Measurements from ENCODE around the gene SLC6A20. TPM values are rescaled to one million over a fixed set of nuclear protein-coding genes. Genes with fewer than 3 reads are reported as not detected.

SLC6A20 gene
- total and polyA plus RNA-seq, 2 of the 13 experiments (the other 11 are each of a cell fraction or from before 2014, with no cell fraction given) = not detected

DNA sequence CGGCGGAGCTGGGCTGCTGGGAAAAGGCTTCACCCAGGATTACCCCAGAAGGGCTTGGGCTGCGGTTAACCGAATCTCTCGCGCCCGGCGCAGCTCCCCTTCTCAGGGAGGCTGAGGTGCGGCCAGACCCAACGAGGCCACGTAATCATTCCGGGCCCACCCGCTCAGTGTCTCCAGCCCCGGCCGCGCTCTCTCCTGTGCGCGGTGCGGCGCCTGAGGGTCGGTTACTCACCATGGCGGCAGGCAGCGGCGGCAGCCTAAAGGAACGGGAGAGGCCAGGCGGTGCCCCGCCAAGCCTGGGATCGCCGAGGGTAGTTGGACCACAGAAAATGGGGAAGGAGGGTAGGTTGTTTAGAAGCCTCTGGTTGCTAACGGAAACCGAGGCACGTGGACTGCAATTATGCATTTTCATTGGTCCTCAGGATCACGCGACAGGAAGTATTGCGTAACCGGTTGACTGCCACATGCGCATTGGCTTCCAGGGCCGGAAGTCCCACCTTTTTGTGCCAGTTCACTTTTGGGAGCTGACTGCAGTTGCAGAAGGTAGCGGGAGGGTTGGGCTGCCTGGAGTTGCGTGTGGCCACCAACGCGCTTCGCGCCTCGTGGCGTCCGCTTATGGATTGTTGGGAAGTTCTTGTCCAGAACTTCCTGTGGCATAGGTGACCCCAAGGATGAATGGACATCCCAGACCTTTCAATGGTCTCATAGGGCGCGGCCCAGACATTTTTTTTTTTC is 45.6 kb upstream of the SLC6A20 start, which contains the start of gene LZTFL1 (continued):
- TF ChIP-seq, protein P1, sequence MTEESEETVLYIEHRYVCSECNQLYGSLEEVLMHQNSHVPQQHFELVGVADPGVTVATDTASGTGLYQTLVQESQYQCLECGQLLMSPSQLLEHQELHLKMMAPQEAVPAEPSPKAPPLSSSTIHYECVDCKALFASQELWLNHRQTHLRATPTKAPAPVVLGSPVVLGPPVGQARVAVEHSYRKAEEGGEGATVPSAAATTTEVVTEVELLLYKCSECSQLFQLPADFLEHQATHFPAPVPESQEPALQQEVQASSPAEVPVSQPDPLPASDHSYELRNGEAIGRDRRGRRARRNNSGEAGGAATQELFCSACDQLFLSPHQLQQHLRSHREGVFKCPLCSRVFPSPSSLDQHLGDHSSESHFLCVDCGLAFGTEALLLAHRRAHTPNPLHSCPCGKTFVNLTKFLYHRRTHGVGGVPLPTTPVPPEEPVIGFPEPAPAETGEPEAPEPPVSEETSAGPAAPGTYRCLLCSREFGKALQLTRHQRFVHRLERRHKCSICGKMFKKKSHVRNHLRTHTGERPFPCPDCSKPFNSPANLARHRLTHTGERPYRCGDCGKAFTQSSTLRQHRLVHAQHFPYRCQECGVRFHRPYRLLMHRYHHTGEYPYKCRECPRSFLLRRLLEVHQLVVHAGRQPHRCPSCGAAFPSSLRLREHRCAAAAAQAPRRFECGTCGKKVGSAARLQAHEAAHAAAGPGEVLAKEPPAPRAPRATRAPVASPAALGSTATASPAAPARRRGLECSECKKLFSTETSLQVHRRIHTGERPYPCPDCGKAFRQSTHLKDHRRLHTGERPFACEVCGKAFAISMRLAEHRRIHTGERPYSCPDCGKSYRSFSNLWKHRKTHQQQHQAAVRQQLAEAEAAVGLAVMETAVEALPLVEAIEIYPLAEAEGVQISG (CRISPR knock-in tag; IDR thresholded peaks at IDR 0.05) = peak; percentile 86
- peak; percentile 55; the same call in 1 of the 2 replicates for TF ChIP-seq IRF2 (CRISPR knock-in tag; IDR thresholded peaks at IDR 0.05)
- TF ChIP-seq, protein P2, sequence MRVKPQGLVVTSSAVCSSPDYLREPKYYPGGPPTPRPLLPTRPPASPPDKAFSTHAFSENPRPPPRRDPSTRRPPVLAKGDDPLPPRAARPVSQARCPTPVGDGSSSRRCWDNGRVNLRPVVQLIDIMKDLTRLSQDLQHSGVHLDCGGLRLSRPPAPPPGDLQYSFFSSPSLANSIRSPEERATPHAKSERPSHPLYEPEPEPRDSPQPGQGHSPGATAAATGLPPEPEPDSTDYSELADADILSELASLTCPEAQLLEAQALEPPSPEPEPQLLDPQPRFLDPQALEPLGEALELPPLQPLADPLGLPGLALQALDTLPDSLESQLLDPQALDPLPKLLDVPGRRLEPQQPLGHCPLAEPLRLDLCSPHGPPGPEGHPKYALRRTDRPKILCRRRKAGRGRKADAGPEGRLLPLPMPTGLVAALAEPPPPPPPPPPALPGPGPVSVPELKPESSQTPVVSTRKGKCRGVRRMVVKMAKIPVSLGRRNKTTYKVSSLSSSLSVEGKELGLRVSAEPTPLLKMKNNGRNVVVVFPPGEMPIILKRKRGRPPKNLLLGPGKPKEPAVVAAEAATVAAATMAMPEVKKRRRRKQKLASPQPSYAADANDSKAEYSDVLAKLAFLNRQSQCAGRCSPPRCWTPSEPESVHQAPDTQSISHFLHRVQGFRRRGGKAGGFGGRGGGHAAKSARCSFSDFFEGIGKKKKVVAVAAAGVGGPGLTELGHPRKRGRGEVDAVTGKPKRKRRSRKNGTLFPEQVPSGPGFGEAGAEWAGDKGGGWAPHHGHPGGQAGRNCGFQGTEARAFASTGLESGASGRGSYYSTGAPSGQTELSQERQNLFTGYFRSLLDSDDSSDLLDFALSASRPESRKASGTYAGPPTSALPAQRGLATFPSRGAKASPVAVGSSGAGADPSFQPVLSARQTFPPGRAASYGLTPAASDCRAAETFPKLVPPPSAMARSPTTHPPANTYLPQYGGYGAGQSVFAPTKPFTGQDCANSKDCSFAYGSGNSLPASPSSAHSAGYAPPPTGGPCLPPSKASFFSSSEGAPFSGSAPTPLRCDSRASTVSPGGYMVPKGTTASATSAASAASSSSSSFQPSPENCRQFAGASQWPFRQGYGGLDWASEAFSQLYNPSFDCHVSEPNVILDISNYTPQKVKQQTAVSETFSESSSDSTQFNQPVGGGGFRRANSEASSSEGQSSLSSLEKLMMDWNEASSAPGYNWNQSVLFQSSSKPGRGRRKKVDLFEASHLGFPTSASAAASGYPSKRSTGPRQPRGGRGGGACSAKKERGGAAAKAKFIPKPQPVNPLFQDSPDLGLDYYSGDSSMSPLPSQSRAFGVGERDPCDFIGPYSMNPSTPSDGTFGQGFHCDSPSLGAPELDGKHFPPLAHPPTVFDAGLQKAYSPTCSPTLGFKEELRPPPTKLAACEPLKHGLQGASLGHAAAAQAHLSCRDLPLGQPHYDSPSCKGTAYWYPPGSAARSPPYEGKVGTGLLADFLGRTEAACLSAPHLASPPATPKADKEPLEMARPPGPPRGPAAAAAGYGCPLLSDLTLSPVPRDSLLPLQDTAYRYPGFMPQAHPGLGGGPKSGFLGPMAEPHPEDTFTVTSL (CRISPR knock-in tag; IDR thresholded peaks at IDR 0.05; ENCODE audit: borderline replicate concordance) = peak; percentile 32; the same call in 1 of the 2 replicates
- TF ChIP-seq ZSCAN31 (CRISPR knock-in tag; IDR thresholded peaks at IDR 0.05; ENCODE audit: low read depth) = 0 out of 2 replicates have a peak, but pooled peaks have one; percentile 76
- TF ChIP-seq ZNF251 (CRISPR knock-in tag; IDR thresholded peaks at IDR 0.05) = no peak
- TF ChIP-seq, protein P3, sequence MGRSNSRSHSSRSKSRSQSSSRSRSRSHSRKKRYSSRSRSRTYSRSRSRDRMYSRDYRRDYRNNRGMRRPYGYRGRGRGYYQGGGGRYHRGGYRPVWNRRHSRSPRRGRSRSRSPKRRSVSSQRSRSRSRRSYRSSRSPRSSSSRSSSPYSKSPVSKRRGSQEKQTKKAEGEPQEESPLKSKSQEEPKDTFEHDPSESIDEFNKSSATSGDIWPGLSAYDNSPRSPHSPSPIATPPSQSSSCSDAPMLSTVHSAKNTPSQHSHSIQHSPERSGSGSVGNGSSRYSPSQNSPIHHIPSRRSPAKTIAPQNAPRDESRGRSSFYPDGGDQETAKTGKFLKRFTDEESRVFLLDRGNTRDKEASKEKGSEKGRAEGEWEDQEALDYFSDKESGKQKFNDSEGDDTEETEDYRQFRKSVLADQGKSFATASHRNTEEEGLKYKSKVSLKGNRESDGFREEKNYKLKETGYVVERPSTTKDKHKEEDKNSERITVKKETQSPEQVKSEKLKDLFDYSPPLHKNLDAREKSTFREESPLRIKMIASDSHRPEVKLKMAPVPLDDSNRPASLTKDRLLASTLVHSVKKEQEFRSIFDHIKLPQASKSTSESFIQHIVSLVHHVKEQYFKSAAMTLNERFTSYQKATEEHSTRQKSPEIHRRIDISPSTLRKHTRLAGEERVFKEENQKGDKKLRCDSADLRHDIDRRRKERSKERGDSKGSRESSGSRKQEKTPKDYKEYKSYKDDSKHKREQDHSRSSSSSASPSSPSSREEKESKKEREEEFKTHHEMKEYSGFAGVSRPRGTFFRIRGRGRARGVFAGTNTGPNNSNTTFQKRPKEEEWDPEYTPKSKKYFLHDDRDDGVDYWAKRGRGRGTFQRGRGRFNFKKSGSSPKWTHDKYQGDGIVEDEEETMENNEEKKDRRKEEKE (IDR thresholded peaks at IDR 0.05) = no peak
- TF ChIP-seq SSRP1 (CRISPR knock-in tag; IDR thresholded peaks at IDR 0.05) = no peak
- TF ChIP-seq, protein P4, sequence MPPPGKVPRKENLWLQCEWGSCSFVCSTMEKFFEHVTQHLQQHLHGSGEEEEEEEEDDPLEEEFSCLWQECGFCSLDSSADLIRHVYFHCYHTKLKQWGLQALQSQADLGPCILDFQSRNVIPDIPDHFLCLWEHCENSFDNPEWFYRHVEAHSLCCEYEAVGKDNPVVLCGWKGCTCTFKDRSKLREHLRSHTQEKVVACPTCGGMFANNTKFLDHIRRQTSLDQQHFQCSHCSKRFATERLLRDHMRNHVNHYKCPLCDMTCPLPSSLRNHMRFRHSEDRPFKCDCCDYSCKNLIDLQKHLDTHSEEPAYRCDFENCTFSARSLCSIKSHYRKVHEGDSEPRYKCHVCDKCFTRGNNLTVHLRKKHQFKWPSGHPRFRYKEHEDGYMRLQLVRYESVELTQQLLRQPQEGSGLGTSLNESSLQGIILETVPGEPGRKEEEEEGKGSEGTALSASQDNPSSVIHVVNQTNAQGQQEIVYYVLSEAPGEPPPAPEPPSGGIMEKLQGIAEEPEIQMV (CRISPR knock-in tag; IDR thresholded peaks at IDR 0.05; ENCODE audit: low read depth) = no peak
- TF ChIP-seq ZNF33B (CRISPR knock-in tag; IDR thresholded peaks at IDR 0.05) = 0 out of 2 replicates have a peak, but pooled peaks have one; percentile 14
- peak; percentile 17 for TF ChIP-seq MED8 (CRISPR knock-in tag; IDR thresholded peaks at IDR 0.05; ENCODE audit: insufficient replicate concordance)
- 0 out of 2 replicates have a peak, but pooled peaks have one; percentile 16 for TF ChIP-seq SNAPC2 (CRISPR knock-in tag; IDR thresholded peaks at IDR 0.05)
- no peak for TF ChIP-seq ZNF629 (CRISPR knock-in tag; conservative IDR thresholded peaks at IDR 0.05)
- TF ChIP-seq GATAD2A (CRISPR knock-in tag; IDR thresholded peaks at IDR 0.05) = peak; percentile 40; the same call in 1 of the 2 replicates
- no peak for TF ChIP-seq ZNF3 (CRISPR knock-in tag; IDR thresholded peaks at IDR 0.05)
- TF ChIP-seq ZNF207 (IDR thresholded peaks at IDR 0.05; ENCODE audit: borderline replicate concordance) = no peak
- no peak for TF ChIP-seq RARA (CRISPR knock-in tag; IDR thresholded peaks at IDR 0.05)
- no peak for TF ChIP-seq ZNF569 (CRISPR knock-in tag; IDR thresholded peaks at IDR 0.05; ENCODE audit: borderline replicate concordance)
